Kidney epithelial cell (primary cell): ENCODE data around the gene B3GALT6. TPM values are rescaled to one million over a fixed set of nuclear protein-coding genes. Genes with fewer than 3 reads are reported as not detected.

Experiments
- DNase-seq: peaks from one replicate; pipeline ENCODE4 v3.0.0-alpha.2; 2010; ENCODE audit warnings: low read depth
- H3K27me3 ChIP-seq: 2 replicates; pipeline ENCODE4 v1.6.0; 2011; ENCODE audit warnings: low read length; ENCODE audit not compliant: control insufficient read depth, insufficient read depth
- H3K36me3 ChIP-seq: 2 replicates; pipeline ENCODE4 v1.5.1; 2011; ENCODE audit warnings: low read length; ENCODE audit not compliant: control insufficient read depth, insufficient read depth
- H3K4me3 ChIP-seq: 2 replicates; pipeline ENCODE4 v1.5.1; 2011; ENCODE audit warnings: low read depth, mild to moderate bottlenecking, control low read depth, low read length
- CTCF ChIP-seq: IDR thresholded peaks from 2 replicates; pipeline ENCODE4 v1.5.1; 2011; ENCODE audit warnings: mild to moderate bottlenecking, moderate library complexity, low read length, control low read depth, inconsistent platforms; ENCODE audit not compliant: insufficient read depth, poor library complexity, severe bottlenecking
- total RNA-seq: library from RNA; depleted of rRNA; stranded (reverse); fragments of >200 nt; gene quantifications from 2 replicates; pipeline ENCODE4 v1.2.3, GENCODE V29; 2015

The B3GALT6 gene
- total RNA-seq, 1 donor from 2014 or later = 43.7 TPM

GRCh38 chr1:1210726-1211540 lies 21.1 kb upstream of the B3GALT6 start:
- peaks cover 1% of the 10 kb centered on the region for H3K36me3 ChIP-seq
- H3K4me3 ChIP-seq = no peak overlapping the region
- no peak for TF ChIP-seq CTCF
- H3K27me3 ChIP-seq = peaks cover 9% of the 10 kb centered on the region
- no peak for DNase-seq

- H3K4me3 ChIP-seq = no peak overlapping the region
- H3K27me3 ChIP-seq = peaks cover 2% of the 10 kb centered on the region
- TF ChIP-seq CTCF = no peak
- H3K36me3 ChIP-seq = peaks cover 1% of the 10 kb centered on the region
- DNase-seq = no peak
Observed at GRCh38 chr1:1211541-1212441, 20.2 kb upstream of the B3GALT6 start.

GRCh38 chr1:1212780-1213344 lies 19.2 kb upstream of the B3GALT6 start:
- DNase-seq = no peak
- H3K27me3 ChIP-seq = no peaks in the 10 kb centered on the region
- no peak overlapping the region for H3K4me3 ChIP-seq
- peaks cover 1% of the 10 kb centered on the region for H3K36me3 ChIP-seq
- no peak for TF ChIP-seq CTCF

- DNase-seq = no peak
- TF ChIP-seq CTCF = no peak
- H3K27me3 ChIP-seq = no peaks in the 10 kb centered on the region
- H3K4me3 ChIP-seq = no peak within 1 kb of the TSS
- H3K36me3 ChIP-seq = peaks cover 1% of the 10 kb centered on the region
Observed at GRCh38 chr1:1213345-1214265, 18.4 kb upstream of the B3GALT6 start, which contains the start of gene TNFRSF4. TSS of gene TNFRSF4 (minus strand) at chr1:1214153. CDS start at chr1:1214127, 26 bp downstream.

GRCh38 chr1:1215080-1215676 lies 16.9 kb upstream of the B3GALT6 start:
- H3K27me3 ChIP-seq = no peaks in the 10 kb centered on the region
- no peak overlapping the region for H3K4me3 ChIP-seq
- no peak for DNase-seq
- TF ChIP-seq CTCF = no peak
- H3K36me3 ChIP-seq = peaks cover 1% of the 10 kb centered on the region
